GM21576 (cell line): ENCODE results near the gene BAD.
"Not testable (repeated sequence)": the region's sequence is repeated elsewhere in the genome, so short reads cannot be mapped to it uniquely, and the experiment has no call there.

Experiments
- ATAC-seq: cut with Tn5 transposase; IDR thresholded peaks from one replicate; pipeline ENCODE4 v1.9.1; 2021; ENCODE audit warnings: mild to moderate bottlenecking, moderate library complexity; ENCODE audit not compliant: unreplicated experiment

The BAD gene

DNA sequence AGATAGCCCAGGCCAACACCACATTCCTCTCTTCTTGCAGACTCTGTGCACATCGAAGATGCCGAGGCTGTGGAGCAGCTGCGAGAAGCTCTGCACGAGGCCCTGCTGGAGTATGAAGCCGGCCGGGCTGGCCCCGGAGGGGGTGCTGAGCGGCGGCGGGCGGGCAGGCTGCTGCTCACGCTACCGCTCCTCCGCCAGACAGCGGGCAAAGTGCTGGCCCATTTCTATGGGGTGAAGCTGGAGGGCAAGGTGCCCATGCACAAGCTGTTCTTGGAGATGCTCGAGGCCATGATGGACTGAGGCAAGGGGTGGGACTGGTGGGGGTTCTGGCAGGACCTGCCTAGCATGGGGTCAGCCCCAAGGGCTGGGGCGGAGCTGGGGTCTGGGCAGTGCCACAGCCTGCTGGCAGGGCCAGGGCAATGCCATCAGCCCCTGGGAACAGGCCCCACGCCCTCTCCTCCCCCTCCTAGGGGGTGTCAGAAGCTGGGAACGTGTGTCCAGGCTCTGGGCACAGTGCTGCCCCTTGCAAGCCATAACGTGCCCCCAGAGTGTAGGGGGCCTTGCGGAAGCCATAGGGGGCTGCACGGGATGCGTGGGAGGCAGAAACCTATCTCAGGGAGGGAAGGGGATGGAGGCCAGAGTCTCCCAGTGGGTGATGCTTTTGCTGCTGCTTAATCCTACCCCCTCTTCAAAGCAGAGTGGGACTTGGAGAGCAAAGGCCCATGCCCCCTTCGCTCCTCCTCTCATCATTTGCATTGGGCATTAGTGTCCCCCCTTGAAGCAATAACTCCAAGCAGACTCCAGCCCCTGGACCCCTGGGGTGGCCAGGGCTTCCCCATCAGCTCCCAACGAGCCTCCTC, 31.4 kb upstream of the BAD start:
- not testable (repeated sequence) for ATAC-seq

DNA sequence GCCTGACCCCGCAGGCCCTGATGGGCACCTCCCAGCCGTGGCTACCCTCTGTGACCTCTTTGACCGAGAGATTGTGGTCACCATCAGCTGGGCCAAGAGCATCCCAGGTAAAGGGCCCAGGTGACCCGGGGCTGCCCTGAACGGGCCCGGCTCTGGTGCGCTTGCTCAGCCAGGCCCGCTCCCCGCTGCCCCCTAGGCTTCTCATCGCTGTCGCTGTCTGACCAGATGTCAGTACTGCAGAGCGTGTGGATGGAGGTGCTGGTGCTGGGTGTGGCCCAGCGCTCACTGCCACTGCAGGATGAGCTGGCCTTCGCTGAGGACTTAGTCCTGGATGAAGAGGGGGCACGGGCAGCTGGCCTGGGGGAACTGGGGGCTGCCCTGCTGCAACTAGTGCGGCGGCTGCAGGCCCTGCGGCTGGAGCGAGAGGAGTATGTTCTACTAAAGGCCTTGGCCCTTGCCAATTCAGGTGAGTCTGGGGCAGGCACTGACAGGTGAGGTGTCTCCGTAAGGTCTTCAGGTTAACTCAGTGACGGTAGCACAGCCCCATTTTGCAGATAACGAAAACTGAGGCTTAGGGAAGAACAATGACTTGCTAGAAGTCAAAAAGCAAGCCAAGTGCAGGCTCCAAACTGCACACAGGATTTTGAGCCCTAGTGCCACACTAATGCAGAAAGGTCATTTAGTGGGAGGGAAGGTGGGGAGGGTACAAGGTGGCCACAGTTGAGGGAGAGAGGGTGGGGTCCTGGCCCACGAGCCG, 30.5 kb upstream of the BAD start:
- ATAC-seq, result no peak

DNA sequence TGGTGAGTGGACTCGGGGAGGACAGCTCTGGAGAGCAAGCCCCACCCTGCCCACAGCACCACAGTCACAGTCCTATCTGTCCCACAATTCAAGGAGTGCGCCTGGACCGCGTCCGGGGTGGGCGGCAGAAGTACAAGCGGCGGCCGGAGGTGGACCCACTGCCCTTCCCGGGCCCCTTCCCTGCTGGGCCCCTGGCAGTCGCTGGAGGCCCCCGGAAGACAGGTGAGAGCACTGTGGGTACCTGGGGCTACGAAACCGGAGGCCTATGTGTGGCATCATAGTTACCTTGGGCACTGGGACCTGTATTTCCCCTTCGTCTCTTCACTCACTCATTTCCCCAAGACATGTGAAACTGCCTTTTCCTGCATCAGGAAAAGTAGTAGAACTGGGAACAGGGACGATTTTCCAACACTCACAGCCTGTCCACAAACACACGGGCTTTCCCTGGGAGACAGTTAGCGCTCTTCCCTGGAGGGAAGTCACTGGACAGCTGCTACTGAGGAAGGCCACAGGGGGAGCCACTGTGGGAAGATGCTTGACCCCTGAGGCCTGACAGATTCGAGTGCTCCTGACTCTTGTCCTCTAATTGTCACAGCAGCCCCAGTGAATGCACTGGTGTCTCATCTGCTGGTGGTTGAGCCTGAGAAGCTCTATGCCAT, 29.8 kb upstream of the BAD start:
- no peak for ATAC-seq

DNA sequence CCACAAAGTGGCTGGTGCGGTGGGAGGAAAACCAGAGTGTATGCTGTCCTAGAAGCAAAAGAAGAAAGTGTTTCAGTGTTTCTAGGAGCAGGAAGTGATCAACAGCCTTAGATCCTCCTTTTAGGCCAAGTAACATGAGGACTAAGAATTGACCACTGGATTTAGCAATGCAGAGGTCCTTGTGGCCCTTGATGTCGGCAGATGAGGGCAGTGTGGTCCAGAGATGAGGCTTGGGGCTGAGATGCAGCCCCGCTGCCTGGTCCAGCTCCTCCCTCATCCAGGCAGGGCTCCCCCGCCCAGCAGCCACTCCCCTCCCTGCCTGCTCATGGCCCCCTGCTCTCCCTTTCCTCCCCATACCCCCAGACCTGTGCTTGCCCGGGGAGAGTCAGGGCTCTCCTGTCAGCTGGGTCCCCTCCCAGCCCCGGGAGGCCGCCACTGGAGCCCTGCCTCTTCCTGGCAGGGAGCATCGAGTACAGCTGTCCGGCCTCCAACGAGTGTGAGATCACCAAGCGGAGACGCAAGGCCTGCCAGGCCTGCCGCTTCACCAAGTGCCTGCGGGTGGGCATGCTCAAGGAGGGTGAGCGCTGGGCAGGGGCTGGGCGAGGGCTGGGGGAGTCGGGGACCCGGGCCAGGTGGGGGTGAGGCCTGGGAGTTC, 29.2 kb upstream of the BAD start:
- ATAC-seq, result no peak

DNA sequence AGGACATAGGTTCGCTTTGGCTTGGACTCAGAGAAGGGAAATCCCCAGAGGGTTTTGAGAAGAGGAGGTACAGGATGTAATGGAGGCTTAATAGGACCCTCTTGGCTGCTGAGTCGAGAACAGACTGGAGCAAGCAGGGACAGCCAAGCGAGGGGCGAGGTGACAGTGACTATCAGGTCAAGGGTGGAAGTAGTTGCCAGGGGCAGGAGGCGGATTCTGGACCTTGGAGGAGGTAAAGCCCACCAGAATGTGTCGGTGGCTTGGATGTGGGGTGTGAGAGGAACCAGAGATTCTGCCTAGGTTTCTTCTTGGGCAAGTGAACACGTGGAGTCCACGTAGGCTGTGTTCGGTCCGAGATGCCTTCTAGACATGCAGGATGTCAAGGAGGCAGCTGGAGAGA, 28.5 kb upstream of the BAD start:
- no peak for ATAC-seq

DNA sequence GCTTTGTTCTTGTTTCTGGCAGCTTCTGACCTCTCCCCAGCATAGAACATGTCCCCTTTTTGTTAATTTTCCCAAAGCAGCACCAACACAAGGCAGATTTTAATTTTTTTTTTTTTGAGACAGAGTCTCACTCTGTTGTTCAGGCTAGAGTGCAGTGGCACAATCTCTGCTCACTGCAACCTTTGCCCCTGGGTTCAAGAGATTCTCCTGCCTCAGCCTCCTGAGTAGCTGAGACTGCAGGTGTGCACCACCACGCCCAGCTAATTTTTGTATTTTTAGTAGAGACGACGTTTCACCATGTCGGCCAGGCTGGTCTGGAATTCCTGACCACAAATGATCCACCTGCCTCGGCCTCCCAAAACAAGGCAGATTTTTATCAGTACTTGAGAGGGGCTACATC, 23.3 kb upstream of the BAD start:
- not testable (repeated sequence) for ATAC-seq

DNA sequence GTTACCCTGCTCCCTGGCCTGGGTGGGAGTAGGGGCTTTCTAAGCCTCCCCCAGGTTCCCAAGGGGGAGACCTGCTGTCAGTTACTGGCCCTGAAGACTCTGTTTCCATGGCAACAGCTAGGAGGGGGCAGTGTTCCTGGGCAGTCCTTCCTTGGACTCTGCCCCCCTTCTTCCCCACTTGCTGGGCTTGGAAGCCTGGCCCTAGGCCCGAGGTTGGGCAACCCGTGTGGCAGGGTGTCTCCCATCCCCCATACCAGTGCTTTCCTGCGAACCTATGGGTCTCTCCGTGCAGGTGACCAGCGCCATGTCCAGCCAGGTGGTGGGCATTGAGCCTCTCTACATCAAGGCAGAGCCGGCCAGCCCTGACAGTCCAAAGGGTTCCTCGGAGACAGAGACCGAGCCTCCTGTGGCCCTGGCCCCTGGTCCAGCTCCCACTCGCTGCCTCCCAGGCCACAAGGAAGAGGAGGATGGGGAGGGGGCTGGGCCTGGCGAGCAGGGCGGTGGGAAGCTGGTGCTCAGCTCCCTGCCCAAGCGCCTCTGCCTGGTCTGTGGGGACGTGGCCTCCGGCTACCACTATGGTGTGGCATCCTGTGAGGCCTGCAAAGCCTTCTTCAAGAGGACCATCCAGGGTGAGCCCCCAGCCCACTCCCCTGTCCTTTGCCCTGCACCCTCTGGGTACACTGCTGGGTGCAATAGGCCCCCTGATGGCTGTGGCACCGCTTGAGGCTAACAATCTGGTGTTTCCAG, 22.6 kb upstream of the BAD start:
- ATAC-seq, result no peak

DNA sequence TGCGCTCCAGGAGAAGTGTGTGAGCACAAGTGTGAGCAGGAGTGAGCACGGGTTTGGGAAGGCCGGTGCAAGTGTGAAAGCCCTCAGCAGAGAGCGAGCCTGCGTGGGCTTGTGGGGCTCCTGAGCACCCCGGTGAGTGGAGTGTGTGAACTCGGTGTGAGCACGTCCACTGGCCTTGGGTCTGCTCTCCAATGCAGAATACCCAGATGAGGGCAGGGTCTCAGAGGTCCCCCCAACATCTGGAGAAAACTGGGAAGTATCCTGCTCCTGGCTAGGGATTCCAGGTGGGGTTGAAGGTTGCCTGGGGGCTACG, 22.1 kb upstream of the BAD start:
- ATAC-seq, result no peak

DNA sequence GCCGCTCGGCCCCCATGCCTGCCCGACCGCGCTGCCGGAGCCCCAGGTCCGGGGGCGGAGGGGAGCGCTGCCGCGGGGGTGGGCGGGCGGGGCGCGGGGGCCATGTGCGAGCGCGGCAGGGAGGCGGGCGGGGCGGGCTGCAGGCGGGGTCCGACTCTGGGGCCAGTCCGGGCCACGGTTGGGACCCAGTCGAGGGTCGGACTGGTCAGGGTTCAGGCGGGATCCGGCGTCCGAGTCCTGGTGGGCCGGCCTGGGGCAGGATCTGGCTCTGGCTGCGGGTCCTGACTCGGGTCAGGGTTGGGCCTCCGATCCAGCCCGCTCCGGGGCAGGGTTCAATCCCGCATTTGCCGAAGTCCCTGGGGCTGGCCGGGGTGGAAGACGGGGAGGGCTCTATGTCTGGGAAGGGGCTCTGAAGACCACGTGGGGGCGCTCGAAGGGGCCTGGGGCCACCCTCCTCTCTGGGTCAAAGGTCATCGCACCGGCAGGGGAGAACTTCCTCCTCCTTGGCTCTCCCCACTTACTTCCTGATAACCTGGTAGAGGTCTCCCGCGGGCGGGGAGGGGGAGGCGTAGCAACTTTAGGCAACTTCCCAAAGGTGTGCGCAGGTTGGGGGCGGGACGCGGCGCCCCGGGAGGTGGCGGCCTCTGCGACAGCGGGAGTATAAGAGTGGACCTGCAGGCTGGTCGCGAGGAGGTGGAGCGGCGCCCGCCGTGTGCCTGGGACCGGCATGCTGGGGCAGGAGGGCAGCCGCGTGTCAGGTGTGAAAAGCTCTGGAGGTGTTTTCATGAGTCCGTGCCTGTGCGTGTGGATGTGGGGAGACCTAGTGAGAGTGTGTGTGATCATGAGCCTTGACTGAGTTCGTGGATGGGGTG, 21.5 kb upstream of the BAD start:
- ATAC-seq, result peak; percentile 17

DNA sequence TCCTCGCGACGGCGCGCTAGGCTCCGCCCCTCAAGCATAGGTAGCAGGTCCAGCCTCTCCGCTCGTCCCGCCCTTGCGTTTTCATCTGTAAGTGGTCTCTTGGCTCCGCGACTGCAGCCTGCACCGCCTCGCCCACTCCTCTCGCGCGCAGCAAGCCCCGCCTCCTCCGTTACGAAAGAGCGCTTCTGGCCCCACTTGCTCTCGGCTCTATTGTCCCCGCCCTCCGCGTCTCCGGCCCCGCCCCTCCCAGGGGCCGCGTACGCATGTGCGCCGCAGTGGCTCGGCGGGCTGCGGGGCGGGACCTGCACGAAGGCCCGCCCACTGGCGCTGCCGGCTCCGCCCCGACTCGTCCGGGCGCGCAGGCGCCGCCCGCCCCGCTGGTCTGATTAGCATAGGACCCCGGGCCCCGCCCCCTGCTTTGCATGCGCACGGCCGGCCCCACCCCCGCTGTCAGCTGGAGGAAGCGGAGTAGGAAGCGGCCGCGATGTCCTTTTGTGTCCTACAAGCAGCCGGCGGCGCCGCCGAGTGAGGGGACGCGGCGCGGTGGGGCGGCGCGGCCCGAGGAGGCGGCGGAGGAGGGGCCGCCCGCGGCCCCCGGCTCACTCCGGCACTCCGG, 20.7 kb upstream of the BAD start, which contains the start of gene ESRRA:
Gene ESRRA, plus strand, starts transcription at position 450 of the 616 bp plus-strand sequence. CDS start 1,656 bp downstream, outside the sequence.
- peak; percentile 77 for ATAC-seq

DNA sequence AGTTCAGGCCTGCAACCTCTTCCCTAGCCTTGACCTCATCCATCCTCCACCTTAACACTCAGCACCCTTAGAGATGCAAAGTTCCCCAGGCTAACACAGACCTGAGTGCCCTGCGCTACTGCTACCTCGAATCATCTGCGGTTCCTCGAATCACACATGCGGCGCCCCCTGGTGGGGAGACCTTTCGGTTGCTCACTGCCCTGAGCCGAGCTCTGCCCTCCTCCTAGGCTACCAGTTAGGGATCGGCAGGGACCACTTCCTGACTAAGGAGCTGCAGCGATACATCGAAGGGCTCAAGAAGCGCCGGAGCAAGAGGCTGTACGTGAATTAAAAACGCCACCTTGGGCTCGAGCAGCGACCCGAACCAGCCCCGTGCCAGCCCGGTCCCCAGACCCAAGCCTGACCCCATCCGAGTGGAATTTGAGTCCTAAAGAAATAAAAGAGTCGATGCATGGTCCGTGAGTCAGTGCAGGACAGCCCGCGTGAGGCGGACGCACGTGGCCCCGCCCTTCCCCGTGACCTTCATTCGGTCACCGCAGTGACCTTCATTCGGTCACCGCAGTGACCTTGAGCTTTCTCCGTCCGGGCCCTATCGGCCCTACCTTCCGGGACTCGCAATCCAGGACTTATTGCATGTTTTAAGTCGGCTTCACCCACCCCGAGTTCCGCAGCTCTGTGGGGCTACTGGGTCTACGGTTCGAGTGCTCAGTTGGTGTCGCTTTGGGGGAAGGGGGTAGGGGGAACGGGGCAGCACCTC, 20.0 kb upstream of the BAD start:
- ATAC-seq, result peak; percentile 34

DNA sequence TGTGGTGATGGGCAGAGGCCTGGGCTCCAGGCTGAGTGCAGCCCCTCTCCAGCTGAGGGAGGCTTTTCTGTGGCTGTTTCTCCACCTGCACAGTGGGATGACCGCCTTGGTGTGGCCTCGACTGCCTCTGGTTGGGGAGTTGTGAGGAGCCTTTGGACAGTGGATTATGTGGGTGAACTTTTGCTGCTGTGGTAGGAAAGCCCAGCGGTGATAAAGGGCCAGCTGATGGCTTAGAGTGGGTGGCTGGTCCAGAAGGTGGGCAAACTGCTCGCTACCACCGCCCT, 19.5 kb upstream of the BAD start:
- ATAC-seq, result no peak

DNA sequence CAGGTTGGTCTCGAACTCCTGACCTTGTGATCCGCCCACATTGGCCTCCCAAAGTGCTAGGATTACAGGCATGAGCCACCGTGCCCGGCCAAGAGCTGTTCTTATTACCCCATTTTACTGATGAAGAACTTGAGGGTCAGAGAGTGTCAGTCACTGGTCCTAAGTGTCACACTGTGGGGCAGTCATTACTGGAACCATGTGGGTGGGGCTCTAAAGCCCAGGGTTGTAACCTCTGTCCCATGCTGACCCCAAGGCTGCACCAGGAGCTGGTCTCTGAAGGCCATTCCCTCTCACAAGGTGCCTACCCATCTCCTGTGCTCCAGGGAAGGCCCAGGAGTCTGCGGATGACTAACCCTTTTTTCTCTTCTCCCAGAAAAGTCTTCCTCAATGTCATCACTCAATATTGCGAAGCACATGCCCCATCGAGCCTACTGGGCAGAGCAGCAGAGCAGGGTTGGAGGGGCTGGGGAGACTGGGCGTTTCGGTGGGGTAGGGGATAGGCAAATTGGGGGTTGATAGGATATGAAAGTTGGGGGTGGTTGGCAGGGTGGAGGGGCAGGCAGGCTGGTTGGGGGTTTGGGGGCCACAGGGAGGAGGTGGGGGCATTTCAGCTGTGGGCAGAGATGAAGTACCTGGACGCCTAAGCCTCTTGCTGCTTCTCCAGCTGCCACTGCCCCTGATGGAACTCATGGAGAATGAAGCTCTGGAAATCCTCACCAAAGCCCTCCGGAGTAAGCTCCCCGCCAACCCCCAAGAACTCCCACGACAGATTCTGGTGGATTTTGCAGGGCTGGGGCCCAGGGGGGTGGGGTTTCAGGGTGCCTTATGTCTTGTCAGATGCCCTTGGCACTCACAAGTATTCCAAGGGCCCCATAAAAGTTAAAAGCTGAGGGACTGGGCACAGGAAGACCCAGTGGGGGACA, 18.9 kb upstream of the BAD start:
- ATAC-seq, result no peak

DNA sequence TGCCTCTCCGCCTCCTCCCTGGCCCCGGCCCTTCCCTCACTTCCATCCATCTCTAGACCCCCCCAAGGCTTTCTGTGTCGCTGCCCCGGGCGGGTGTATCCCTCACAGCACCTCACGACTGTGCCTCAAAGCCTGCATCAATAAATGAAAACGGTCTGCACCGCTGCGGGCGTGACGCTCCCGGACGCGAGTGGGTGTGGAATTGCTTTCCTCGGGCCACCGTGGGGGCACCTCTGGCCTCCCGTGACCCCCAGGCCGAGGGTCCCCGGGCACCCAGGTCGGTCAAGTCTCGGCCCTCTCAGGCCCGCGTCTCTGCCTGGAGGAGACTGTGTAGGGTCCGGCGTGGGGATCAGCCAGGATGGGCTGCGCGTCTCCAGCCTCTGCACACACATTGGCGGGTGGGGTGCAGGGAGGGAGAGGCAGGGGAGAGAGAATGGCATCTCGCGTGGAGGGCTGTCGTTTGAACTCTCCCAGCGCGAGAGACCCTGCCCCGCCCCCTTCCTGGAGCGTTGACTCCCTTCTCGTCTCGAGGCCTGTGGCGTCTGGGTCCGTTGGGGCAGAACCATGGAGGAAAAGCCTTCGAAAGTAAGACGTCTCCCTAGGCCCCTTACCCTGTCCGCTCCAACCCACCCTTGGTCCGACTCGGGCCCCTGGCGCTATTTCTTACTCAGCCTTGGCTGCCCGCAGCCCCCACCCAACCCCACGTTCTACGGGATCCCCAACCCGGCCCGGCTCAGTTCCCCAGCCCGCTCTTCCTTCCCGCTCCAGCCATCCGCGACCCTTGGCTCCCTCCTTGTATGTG, 15.6 kb upstream of the BAD start, which contains the start of gene CATSPERZ:
Gene CATSPERZ, plus strand, starts transcription at position 512 of the 802 bp plus-strand sequence. Its CDS starts 53 bp downstream, at position 565.
- ATAC-seq, result no peak

DNA sequence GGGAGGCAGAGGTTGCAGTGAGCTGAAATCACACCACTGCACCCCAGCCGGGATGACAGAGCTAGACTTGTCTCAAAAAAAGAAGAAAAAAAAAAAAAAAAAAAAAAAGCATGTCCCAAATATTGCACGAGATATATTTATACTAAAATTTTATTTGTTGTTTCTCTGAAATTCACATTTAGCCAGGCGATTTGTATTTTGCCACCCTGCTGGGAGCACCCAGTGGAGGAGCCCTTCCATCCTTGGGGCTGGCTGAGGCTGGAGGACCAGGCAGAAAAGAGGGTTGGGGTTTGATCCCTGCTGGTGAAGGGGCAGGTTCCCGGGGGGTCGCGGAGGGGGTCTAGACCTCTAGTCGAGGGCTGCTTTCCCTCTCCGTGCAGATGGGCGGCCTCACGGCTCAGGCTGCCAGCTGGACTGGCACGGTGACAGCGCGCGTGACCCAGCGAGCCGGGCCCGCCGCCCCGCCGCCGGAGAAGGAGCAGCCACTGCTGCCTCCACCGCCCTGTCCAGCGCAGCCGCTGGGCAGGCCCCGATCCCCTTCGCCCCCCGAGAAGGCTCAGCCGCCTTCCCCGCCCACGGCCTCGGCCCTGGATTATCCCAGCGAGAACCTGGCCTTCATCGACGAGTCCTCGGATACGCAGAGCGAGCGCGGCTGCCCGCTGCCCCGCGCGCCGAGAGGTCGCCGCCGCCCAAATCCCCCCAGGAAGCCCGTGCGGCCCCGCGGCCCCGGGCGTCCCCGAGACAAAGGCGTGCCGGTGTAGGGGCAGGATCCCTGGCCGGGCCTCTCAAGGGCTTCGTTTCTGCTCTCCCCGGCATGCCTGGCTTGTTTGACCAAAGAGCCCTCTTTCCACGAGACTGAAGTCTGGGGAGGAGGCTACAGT, 14.7 kb upstream of the BAD start:
- no peak for ATAC-seq
